NCI-H510A treated with DMSO at 0.1 percent for 48 hours (cell line): ENCODE results near the gene SULF2.

ENCODE experiments used
- DNase-seq: peaks from one replicate; lab custom pipeline; 2025; lab: John Stamatoyannopoulos, UW

The SULF2 gene

DNA sequence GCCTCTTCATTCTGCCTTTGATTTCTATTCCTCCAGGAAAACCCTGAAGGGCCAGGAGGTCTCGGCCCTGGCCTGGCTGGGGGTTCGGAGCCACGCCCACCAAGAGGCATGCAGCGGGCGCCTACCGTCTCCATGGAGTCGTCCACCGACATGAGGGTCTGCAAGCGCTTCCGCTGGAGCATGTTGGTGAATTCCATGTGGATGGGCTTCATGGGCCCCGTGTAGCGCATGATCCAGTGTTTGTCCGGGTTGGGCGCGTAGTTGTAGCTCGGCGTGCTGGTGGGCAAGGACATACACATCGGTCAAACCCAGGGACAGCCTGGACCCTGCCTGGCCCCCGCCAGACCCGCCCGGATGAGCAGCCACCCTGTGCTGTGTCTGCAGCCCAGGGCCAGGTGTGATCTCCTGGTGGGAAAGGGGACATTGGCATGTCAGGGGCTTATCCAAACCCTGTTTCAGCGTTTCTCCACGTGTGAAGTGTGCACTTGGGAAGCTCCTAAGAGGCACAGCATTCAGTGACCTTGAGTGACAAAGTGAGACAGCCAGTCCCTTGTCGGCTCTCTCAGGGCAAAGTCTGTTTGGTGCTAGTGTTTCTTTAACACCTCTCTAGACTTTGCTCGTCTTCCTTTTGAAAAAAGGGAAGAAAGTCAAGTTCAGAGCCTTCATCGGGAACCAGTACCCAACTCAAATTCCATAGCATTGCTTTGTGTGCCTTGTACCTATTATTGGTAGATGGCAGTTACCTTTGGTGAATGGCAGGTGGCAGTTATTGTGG, 100.8 kb downstream of the SULF2 start:
- no peak for DNase-seq

DNA sequence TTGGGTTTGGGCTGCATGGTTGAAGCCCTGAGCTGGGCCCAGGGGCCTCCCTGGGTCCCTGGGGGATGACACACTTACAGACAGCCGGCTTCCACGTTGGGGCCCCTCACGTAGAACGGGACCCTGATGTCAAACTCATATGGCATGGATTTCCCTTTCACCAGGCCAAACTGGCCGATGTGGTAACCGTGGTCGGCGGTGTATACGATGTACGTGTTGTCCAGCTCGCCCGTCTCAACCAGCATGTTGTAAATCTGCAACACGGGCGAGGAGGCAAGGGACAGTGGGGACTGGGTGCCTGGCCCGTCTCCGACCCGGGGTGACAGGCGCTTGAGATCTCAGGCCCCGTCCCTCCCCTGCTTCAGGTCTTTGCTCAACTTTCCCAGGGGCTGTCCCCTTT, 102.4 kb downstream of the SULF2 start:
- no peak for DNase-seq

DNA sequence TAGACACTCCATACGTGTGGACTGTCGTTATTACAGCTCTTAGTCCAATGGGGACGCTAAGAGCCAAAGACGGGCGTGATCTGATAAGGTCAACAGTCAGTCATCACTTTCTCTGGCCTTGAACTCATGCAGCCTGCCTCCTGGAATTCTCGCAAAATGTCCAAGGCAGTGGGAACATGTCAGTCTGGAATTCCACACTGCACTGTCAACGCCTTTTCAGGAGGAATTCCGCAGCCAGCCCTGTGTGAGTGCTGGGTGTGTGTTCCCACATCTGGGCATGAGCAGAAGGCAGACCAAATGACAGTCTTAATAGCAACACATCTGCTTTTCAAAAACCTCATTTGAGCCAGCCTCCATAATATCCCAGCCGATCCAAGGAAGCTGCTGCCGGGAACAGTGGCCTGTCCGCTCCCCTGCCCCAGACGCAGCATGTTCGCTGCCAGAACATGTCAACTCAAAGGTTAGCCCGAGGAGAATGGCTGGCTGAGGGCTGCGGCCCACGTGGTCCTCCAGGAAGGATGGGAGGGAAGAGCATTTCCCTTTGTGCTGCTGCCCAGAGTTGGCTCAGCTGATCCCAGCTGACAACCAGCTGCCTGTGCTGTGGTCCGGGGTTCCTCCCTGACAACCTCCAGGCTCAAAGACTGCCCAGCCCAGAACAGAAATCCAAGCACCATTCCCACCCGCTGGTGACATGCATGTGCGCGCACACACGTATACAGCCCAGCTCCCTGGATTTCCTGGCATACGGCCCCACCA, 103.1 kb downstream of the SULF2 start:
- DNase-seq, result no peak

DNA sequence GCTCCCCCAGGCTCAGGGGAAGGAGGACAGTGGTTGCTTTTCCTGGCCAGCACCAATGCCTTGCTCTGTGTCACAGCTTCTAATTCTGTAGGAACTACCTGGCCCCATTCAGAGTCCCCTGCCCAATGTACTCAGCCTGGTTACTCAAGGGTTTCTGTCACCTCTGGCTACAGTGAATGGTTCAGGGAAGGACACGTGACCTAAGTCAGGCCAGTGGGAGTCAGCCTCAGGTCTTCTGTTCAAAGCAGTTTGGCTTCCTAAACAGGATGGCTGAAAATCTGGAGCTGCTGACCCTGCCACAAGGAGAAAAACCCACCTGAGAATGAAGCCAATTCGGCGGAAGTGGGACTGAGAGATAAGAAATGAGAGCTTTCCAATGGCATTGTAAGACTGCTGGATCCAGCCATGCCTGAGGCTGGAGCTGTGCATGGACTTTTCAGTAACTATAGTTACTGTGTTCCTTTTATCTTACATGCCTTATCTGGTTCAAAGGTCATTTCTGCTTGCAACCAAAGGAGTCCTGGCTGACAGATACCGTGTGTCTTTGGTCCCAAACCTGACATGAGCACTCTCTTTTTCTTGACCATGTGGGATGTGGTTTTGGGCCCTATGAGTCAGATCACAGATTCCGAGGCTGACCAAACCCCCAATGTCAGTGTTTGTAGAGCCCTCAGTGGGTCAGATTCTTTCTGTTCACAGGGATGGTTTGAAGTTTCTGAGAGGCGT, 104.3 kb downstream of the SULF2 start:
- no peak for DNase-seq

DNA sequence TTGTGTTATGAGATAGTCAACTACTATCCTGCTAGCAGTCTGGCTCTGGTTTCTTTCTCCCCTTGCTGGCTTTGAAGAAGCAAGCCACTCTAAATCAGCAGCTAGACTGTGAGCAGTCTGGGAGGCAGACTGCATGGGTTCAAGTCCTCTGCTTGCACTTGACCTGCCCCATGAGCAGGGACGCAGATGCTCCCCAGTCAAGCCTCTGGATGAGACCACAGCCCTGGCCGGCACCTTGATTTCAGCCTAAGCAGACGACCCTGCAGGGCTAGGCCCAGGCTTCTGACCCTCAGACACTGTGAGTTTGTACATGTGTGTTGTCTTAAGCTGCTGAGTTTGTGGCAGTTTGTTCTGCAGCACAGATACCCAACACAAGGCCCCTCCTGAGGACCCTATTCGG, 105.8 kb downstream of the SULF2 start:
- DNase-seq, result no peak

DNA sequence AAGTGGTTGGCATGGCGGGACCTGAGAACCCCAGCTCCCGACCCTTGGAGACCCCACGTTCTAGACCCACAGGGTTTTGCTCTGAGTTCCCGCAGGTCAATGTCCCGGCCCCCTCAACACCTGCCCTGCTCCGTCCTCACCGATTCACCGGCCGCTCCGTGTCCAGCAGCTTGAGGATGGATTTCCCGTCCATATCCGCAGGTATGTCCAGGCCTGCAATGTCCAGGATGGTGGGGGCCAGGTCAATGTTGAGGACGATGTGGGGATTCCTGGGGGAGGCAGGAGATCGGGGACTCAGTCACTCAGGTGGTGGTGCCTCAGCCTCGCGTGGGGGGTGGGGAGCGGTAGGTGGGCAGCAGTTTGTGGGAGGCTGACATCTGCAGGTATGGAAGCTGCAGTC, 106.7 kb downstream of the SULF2 start:
- DNase-seq, result no peak

DNA sequence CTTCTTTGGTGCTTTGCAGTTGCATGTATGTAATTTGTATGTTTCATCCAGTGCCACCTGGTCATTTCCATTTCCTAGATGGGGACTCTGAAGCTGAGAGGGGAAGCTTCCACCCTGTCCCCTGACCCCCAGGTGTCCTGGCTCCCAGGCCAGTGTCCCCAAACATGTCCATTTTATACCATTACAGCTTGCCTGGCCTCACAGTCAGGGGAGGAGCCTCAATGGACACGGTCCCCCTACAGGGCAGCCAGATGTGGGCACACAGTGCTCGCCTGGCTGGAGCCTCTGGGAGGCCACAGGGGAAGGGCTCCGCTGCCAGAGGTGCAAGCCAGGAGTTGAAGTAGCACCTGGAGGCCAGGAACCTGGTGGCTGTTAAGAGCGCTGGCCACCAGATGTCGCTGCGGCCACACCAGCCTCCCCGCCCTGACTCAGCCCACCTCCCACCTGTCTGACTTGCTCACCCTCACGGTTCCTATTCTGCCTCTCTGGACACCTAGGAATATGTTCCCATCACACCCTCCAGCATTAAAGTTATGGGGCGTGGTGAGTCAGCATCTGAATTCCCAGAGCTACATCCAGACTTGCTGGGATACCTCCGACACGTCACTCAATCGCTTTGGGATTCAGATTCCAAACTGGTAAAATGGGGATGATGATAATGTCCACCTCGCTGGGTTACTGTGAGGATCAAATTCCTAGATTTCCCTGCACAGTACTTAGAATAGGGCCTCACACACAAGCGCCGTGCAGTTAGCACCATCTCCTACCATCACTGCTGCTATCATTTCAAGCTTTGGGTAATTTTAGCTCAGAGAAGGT, 107.4 kb downstream of the SULF2 start:
- DNase-seq, result peak; percentile 75

DNA sequence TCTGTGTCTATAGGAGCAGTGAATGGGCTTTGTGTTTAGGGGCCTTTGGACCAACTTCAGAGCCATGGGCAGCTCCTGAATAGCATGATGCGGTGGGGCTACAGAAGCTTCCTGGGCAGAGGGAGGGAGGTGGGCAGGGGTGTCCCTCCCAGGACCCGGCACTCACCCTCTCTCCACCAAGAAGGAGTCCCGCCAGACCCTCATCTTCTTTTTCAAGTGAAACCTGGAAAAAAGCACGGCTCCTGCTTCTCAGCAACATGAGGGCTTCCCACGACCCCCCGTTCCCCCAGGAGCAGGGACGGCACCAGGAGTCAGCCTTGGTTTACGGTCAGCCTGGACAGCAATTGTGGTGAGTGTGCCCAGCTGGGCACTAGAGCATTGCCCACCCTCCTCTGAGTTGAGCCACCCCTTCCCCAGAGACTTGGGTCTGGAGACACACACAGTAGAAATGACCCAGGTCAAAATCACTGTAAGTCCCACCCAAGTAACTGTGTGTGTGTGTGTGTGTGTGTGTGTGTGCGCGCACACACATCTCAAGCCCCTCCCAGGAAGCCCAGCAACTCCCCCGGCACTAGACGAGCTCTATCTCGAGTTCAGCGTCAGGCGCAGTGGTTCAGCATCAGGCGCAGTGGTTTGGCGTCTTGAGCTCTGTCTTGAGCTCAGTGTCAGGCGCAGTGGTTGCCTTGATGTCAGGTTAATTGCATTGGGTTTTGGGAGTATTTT, 108.2 kb downstream of the SULF2 start:
- no peak for DNase-seq

DNA sequence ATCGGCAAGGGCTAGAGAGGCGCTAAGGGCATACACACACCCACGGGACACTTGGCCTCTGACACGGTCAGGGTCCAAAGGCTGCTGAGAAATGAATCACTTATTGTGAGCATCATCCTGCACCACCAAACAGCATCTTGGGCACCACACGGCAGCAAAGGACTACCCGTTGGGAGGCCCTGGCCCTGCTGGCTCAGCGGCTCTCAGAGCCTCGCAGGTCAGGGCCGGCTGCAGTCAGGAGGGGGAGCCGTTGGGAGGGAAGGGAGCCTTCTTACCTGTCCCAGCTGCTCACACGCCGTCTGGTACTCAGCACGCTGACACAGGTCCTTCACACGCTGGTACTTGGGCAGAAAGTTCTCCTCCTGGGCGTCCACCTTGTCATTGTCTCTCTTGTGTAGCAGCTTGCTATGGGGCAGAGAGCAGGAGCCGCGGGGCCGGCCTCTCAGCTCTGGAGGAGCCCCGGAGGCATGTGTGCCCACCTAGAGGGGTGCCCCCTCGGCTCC, 109.0 kb downstream of the SULF2 start:
- DNase-seq, result no peak

DNA sequence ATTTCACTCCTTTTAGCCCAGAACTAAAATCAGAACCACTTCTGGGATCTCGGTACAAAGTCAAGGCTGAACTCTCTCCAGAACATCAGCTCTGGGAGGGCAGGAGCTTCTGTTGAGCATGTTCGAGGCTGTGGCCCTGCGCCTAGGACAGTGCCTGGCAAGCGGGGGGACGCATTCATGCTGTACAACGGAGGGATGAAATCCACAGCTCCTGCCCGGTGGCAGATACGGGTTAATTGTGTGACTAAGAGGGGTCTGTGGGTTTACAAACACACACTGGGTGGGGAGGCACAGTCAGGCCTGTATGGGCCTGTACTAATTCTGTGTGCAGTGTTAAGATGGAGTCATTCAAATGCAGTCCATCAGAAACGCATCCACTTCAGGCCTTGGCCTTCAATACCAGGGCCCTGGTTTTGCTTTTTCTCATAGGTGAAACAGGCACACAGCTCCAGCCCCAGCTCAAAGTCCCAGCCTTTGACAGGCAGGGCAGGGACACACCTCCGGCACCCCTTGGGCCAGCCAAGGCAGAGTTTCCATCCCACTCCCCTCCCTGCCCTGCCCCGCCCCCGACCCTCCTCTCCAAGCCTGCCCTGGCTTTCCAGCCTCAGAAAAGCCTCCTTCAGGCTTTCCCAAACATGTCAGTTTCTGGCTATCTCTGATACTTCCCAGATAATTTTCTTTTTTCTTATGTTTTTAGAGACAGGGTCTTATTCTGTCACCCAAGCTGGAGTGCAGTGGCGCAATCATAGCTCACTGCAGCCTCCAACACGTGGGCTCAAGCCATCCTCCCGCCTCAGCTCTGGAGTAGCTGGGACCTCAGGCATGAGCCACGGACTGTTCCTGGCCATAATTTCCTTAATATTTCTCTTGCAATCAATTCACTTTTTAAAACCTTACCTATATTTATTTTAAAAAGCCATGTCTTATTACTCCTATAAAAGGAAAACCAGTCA, 109.8 kb downstream of the SULF2 start:
- no peak for DNase-seq

DNA sequence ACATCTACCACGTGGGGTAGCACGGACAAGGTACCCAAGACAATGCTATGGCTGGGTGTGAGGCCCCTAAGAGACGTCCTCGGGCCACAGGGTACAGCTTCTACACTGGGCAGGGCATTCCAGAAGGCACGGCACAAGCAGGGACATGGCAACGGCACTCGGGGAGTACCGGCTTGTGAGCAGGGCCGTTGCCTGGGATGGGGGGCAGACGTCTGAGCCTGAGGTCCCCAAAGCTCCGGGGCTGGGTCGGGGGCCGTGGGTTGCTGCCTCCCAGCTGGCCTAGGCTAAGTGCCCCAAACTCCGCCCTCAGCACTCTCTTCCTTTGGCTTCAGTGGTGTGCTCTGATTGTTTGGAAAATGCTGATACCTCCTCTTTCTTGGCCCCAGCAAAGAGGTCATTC, 110.6 kb downstream of the SULF2 start:
- no peak for DNase-seq

DNA sequence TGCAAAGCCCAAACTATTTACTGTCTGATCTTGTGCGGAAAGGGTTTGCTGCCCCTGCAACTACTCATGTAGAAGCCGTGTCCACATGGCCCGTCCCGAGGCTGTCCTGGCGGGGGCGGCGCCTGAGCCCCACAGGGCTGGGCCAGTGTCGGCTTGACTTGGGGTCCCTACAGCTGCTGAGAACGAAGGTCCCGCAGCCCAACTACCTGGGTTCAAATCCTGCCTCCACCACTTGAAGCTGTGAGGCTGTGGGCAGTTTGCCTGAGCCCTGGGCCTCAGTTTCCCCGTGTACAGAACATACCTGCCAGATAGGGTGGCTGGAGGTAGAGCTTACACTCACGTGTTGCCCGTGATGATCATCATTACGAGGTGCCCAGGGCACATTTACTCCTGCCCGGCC, 111.1 kb downstream of the SULF2 start:
- no peak for DNase-seq

DNA sequence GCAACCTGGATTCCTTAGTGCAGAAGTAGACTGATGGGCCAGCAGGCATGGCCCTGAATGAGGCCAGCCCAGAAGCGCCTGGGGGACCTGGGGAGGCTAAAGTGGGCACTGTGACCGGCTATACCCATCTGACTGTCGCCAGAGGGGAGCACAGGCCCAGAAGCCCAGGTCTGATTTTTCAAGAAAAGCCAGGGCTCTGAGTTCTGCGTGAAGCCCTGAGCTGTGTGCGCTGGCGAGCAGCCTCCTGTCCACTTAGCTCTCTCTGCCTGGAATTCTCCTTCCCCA, 111.7 kb downstream of the SULF2 start:
- DNase-seq, result no peak

DNA sequence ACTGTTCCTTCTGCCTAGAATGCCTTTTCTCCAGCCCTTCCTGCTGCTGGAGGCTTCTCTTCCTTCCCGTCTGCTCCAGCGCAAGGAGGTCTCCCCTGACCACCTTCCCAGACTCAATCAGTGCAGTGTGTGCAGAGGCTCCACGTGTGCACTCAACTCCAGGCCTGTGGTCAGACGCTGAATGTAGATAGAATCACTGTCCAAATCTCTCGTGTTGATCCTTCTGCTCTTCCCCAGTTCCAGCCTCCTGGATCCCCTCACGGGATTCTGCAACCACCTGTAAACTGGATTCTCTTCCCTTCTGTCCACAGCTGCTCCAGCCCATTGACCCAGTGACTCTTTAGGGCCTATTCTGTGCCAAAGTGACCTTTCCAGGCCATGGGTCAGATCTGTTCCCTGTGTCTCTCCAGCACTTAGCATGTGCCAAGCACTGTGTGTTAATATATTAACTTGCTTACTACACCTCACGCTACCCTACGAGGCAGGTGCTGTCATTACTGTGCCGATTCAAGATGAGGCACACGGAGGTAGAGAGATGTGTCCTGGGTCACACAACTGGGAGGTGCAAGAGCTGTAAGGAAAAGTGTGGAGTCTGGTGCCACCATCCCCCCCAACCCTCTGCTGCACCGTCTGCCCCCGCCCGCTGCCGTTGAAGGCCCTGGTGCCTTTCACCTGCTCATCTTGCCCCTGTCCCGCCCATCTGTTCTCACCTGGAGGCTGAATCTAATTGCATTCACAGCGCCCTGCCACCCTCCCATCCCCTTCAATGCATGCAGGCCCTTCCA, 112.2 kb downstream of the SULF2 start:
- no peak for DNase-seq

DNA sequence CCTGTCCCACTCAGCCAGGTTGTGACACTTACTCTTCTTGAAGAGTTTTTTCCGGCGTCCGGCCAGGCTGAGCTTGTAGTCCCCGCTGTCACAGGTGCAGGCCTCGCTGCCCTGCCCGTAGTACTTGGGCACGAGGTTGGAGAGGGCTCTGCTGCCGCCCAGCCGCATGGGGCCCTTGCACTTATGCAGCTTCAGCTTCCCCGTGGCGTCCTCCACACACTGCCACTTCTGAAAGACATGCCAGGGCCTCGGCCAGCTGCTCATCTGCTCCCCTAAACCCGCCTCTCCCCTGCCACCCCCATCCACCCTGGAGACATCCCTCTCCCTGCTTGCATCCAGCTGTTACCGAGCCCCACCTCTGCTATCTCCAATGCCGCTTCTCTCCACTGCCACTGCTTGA, 113.1 kb downstream of the SULF2 start:
- DNase-seq, result no peak

DNA sequence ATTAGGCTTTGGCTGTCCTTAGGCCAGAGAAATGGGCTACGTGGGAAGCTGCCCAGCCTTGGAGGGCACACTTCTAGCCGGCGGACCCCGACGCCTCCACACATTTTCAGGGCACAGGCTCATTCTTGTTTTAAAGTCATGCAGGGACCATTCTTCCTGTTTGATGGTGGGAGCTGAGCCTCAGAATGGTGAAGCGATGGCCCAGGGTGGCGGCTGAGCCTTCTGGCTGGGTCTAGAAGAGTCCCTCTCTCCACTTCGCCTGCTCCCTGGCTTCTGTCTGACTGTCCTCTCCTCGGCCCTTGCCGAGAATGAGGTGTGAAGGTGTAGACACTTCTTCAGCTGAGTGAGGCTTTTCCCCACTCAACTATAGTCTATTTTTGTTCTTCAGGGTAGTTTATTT, 114.4 kb downstream of the SULF2 start:
- DNase-seq, result no peak

DNA sequence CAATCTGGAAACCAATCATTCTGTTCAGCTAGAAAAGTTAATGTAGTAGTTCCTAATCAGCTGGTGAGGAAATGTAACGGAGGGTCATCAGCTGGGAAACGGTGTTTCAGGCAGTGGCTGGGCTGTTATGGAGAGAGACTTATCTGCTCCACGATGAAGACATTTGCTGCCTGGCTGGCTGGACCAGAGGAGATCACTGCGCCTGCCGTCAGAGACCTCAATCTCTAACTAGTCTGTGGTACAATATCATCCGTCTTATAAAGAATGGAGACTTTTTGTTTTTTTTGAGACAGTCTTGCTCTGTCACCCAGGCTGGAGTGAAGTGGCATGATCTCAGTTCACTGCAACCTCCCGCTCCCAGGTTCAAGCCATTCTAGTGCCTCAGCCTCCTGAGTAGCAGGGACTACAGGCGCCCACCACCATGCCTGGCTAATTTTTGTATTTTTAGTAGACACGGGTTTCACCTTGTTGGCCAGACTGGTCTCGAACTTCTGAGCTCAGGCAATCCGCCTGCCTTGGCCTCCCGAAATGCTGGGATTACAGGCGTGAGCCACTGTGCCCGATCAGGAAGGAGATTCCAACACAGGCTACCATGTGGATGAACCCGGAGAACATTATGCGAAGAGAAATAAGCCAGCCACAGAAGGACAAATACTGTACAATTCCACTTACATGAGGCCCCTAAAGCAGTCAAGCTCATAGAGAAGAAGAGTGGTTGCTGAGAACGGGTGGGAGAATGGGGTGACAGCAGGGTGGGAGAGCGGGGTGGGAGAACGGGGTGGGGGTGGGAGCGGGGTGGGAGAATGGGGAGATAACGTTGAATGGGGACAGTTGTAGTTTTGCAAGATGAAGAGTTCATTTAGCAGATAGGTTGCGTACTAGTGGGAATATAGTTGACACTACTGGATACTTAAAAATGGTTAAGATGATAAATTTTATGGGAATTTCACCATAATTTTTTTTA, 115.1 kb downstream of the SULF2 start:
- DNase-seq, result no peak

DNA sequence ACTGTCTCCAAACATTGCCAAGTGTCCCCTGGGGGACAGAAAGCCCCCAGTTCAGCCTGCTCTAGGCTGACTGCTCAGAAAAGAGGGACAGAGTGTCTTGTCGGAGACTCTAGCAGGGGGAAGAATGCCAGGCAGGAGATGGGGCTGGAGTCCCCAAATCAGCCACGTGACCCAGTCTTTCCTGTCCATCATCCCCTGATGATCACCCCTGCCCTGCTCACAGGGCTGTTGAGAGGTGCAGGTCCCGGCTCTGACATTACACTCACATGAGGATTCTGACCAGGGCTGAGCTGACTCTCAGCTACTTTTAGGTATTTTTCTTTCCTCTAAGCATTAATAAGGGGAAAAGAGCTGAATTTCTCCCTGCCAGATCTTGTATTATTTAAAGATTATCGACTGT, 115.8 kb downstream of the SULF2 start:
- no peak for DNase-seq

DNA sequence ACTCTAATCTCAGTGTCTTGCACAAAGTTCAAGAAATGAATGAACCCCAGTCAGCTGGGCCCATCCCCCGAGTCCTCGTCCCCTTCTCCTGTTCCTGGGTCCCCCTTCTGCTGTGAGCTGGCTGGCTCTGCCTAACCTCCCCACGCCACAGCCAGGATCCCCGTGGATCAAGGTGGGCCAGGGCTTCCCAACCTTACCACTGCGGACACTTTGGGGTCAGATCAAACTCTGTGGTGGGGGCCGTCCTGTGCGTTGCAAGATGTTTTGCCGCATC, 116.2 kb downstream of the SULF2 start:
- DNase-seq, result no peak
